SK-N-SH (cell line): ENCODE data around the gene FKRP. TPM values are rescaled to one million over a fixed set of nuclear protein-coding genes. Genes with fewer than 3 reads are reported as not detected.
A peak's percentile ranks its signal among the peaks of the same experiment; 100 is the strongest.

Source experiments
- CTCF ChIA-PET: fragments of 300-600, 350-600 bp; formaldehyde crosslinking; extraction: SDS; loops from one replicate; lab custom pipeline; 2021; lab: Yijun Ruan, JAX
- POLR2A ChIA-PET: fragments of 350-600 bp; sonication (Branson Sonifier 250); formaldehyde crosslinking; extraction: SDS; loops from one replicate; lab custom pipeline; 2020; ENCODE audit warnings: antibody characterized with exemption, inconsistent platforms; lab: Yijun Ruan, JAX
- DNase-seq: peaks from one replicate; pipeline ENCODE4 v3.0.0; 2012
- H2AFZ ChIP-seq: fragments of 200-600 bp; sonication (generic); 2 replicates; pipeline ENCODE4 v1.8.1; 2016; ENCODE audit warnings: antibody characterized with exemption, mild to moderate bottlenecking, low read depth
- H3F3A ChIP-seq: fragments of 200-600 bp; sonication (generic); replicated peaks from 2 replicates; pipeline ENCODE3; 2016; ENCODE audit warnings: antibody characterized with exemption, mild to moderate bottlenecking; ENCODE audit not compliant: insufficient read depth
- H3K27ac ChIP-seq, 2 experiments: fragments of 200-500 bp in 1 of 2; fragments of 200-600 bp in 1 of 2; sonication (Bioruptor generic) in 1 of 2; sonication (generic), shearing (Covaris generic) in 1 of 2; 2 replicates each; pipeline versions ENCODE4 v1.5.1 to v1.6.1; 2014 to 2016; ENCODE audit warnings: low read depth in 2 of 2, inconsistent platforms in 1 of 2, low read length in 1 of 2, mild to moderate bottlenecking in 1 of 2, mixed read lengths in 1 of 2
- H3K27me3 ChIP-seq: fragments of 200-600 bp; sonication (generic), shearing (Covaris generic); 2 replicates; pipeline ENCODE4 v1.6.1; 2016; ENCODE audit warnings: mixed run types; ENCODE audit not compliant: insufficient read depth
- H3K36me3 ChIP-seq, 2 experiments: fragments of 200-500 bp in 1 of 2; fragments of 200-600 bp in 1 of 2; sonication (Bioruptor generic) in 1 of 2; sonication (generic) in 1 of 2; replicated peaks in 1 of 2; 2 replicates each; pipeline versions ENCODE3 to v1.5.1; 2014 to 2016; ENCODE audit warnings: low read length in 1 of 2, mild to moderate bottlenecking in 1 of 2; ENCODE audit not compliant: insufficient read depth in 2 of 2, control insufficient read depth in 1 of 2
- H3K4me1 ChIP-seq, 2 experiments: fragments of 200-500 bp in 1 of 2; fragments of 200-600 bp in 1 of 2; sonication (Bioruptor generic) in 1 of 2; sonication (generic), shearing (Covaris generic) in 1 of 2; 2 replicates each; pipeline versions ENCODE4 v1.5.1 to v1.6.1; 2014 to 2016; ENCODE audit warnings: low read depth in 1 of 2, low read length in 1 of 2, mixed run types in 1 of 2; ENCODE audit not compliant: insufficient read depth in 2 of 2, control insufficient read depth in 1 of 2
- H3K4me2 ChIP-seq: fragments of 200-600 bp; sonication (generic), shearing (Covaris generic); 2 replicates; pipeline ENCODE4 v1.6.1; 2017; ENCODE audit warnings: mixed run types
- H3K4me3 ChIP-seq, 2 experiments: fragments of 200-500 bp in 1 of 2; fragments of 200-600 bp in 1 of 2; sonication (Bioruptor generic) in 1 of 2; sonication (generic), shearing (Covaris generic) in 1 of 2; 2 replicates each; pipeline versions ENCODE4 v1.5.1 to v1.8.1; 2014 to 2016; ENCODE audit warnings: low read depth in 2 of 2, inconsistent platforms in 1 of 2, low read length in 1 of 2, mild to moderate bottlenecking in 1 of 2, mixed read lengths in 1 of 2, moderate library complexity in 1 of 2
- H3K79me2 ChIP-seq: fragments of 200-600 bp; sonication (generic); 2 replicates; pipeline ENCODE4 v1.8.1; 2017; ENCODE audit warnings: mild to moderate bottlenecking; ENCODE audit not compliant: insufficient read depth
- H3K9ac ChIP-seq: fragments of 200-600 bp; sonication (generic); 2 replicates; pipeline ENCODE4 v1.6.1; 2017; ENCODE audit warnings: mixed run types
- H3K9me2 ChIP-seq: fragments of 200-600 bp; sonication (generic); 2 replicates; pipeline ENCODE4 v1.6.1; 2017; ENCODE audit warnings: mixed run types
- H3K9me3 ChIP-seq: fragments of 200-600 bp; sonication (generic); 2 replicates; pipeline ENCODE4 v1.6.1; 2017; ENCODE audit warnings: mixed run types, mild to moderate bottlenecking, moderate library complexity
- H4K20me1 ChIP-seq: fragments of 200-600 bp; sonication (generic); 2 replicates; pipeline ENCODE4 v1.6.1; 2017; ENCODE audit warnings: mild to moderate bottlenecking, mixed run types; ENCODE audit not compliant: insufficient read depth
- FOSL2 ChIP-seq: IDR thresholded peaks from 2 replicates; pipeline ENCODE4 v1.4.0; 2012; ENCODE audit warnings: low read depth, mild to moderate bottlenecking, moderate library complexity, borderline replicate concordance
- GABPA ChIP-seq: IDR thresholded peaks from 2 replicates; pipeline ENCODE4 v1.4.0; 2012; ENCODE audit warnings: low read depth, mild to moderate bottlenecking
- GATA2 ChIP-seq: sonication (generic); formaldehyde crosslinking; IDR thresholded peaks from 2 replicates; pipeline ENCODE4 v1.5.0; 2020; ENCODE audit warnings: mild to moderate bottlenecking, missing genetic modification reagents
- MXI1 ChIP-seq: IDR thresholded peaks from 2 replicates; pipeline ENCODE4 v1.6.1; 2012; ENCODE audit warnings: mild to moderate bottlenecking, low read depth, low read length, improper control_type of control experiment
- NFIC ChIP-seq: IDR thresholded peaks from 2 replicates; pipeline ENCODE4 v1.4.0; 2012; ENCODE audit warnings: borderline replicate concordance
- POLR2AphosphoS5 ChIP-seq: IDR thresholded peaks from 2 replicates; pipeline ENCODE4 v1.6.1; 2012; ENCODE audit warnings: low read depth, low read length
- SIN3A ChIP-seq: IDR thresholded peaks from 2 replicates; pipeline ENCODE4 v1.6.1; 2012; ENCODE audit warnings: low read depth, mild to moderate bottlenecking, low read length, moderate library complexity, borderline replicate concordance
- TCF12 ChIP-seq: IDR thresholded peaks from 2 replicates; pipeline ENCODE4 v1.4.0; 2012
- WGBS: methylation state at CpG from one replicate; pipeline ENCODE4 v1.1.6; 2017; ENCODE audit warnings: low lambda C conversion rate; 5-methylcytosine and 5-hydroxymethylcytosine counted together
- polyA plus RNA-seq, 3 experiments: library from polyadenylated mRNA; depleted of rRNA; stranded (reverse); fragments of >200 nt; gene quantifications; 2 replicates each; pipeline ENCODE4 v1.2.3, GENCODE V29; 2012
- TF ChIP-seq, protein P1 (sequence below): IDR thresholded peaks from 2 replicates; pipeline ENCODE4 v1.6.1; 2012; ENCODE audit warnings: mild to moderate bottlenecking, low read depth, low read length, moderate library complexity
- TF ChIP-seq, protein P2 (sequence below): IDR thresholded peaks from 2 replicates; pipeline ENCODE4 v1.4.0; 2012; ENCODE audit warnings: low read depth, borderline replicate concordance
- TF ChIP-seq, protein P3 (sequence below): IDR thresholded peaks from 2 replicates; pipeline ENCODE4; 2012
- TF ChIP-seq, protein P4 (sequence below): fragments of 200-600 bp; sonication (generic); IDR thresholded peaks from 2 replicates; pipeline ENCODE4 v1.6.1; 2017; ENCODE audit warnings: antibody characterized with exemption, mild to moderate bottlenecking, moderate library complexity
- TF ChIP-seq, protein P5 (sequence below): IDR thresholded peaks from 2 replicates; pipeline ENCODE4 v1.4.0; 2012; ENCODE audit warnings: low read depth

FKRP gene
- polyA plus RNA-seq, 1 of the 3 experiments (the other 2 are of a cell fraction): 37.3 TPM

DNA sequence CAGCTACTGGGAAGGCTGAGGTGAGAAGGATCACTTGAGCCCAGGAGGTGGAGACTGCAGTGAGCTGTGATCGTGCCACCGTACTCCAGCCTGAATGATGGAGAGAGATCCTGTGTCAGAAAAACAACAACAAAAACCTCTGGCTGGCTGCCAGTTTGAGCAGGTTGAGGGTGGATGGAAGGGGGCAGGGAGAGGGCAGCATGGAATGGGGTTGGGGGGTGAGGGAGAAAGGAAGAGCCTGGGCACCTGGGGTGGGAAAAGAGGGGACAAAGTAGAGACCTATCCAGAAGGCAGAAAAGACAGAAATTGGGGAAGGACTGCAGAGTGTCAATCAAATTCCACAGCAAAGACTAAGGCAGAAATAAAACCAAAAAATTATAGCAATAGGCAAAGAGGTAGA is 37.8 kb downstream of the FKRP start (continued):
- TF ChIP-seq, protein P1, sequence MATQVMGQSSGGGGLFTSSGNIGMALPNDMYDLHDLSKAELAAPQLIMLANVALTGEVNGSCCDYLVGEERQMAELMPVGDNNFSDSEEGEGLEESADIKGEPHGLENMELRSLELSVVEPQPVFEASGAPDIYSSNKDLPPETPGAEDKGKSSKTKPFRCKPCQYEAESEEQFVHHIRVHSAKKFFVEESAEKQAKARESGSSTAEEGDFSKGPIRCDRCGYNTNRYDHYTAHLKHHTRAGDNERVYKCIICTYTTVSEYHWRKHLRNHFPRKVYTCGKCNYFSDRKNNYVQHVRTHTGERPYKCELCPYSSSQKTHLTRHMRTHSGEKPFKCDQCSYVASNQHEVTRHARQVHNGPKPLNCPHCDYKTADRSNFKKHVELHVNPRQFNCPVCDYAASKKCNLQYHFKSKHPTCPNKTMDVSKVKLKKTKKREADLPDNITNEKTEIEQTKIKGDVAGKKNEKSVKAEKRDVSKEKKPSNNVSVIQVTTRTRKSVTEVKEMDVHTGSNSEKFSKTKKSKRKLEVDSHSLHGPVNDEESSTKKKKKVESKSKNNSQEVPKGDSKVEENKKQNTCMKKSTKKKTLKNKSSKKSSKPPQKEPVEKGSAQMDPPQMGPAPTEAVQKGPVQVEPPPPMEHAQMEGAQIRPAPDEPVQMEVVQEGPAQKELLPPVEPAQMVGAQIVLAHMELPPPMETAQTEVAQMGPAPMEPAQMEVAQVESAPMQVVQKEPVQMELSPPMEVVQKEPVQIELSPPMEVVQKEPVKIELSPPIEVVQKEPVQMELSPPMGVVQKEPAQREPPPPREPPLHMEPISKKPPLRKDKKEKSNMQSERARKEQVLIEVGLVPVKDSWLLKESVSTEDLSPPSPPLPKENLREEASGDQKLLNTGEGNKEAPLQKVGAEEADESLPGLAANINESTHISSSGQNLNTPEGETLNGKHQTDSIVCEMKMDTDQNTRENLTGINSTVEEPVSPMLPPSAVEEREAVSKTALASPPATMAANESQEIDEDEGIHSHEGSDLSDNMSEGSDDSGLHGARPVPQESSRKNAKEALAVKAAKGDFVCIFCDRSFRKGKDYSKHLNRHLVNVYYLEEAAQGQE: no peak
- no peak for TF ChIP-seq GATA2 (CRISPR knock-in tag)
- no peak for TF ChIP-seq MXI1
- TF ChIP-seq, protein P2, sequence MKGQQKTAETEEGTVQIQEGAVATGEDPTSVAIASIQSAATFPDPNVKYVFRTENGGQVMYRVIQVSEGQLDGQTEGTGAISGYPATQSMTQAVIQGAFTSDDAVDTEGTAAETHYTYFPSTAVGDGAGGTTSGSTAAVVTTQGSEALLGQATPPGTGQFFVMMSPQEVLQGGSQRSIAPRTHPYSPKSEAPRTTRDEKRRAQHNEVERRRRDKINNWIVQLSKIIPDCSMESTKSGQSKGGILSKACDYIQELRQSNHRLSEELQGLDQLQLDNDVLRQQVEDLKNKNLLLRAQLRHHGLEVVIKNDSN: no peak

DNA sequence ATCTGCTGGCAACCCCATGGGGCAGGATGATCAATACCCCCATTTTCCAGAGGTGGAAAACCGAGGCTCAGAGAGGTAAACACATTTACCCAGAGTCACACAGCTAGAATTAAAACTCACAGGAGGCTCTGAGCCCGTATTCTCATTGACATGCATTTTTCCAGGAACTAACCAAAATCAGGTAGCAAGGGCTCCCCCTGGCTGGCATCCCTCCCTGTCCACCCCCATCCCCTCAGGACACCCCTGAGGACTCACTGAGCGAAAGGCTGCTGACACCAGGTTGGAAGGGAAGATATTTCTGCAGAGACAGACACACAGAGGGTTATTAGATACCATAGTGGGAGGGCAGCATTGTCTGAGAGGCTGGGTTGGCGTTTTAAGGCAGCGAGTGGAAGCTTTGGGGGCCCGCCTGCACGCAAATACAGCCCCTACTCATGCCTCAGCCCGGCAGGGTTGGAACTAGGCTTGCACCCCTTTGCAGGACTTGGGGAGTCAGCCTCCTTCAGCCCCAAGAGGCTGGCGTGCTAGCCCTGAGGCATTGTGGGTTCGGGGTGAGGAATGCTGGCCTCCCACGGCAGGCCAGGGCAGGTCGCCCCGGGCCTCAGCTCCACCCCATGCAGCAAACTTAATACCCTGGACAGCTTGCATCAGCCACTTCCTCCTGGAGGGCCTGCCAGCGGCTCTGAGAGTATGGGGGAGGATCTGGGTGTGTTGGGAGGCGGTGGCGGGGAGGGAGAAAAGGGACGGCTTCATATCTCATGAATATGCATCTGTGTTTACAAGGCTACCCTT is 38.6 kb downstream of the FKRP start:
- Histone ChIP-seq H3K27ac (peak overlapping the region; percentile 50 to 92), H3K9me3 (no peaks in the 10 kb centered on the region), H3K4me1 (peaks cover 18 to 30% of the 10 kb centered on the region in 2 experiments; a peak in 3 of 4 replicates), H3K79me2 (peaks cover 75% of the 10 kb centered on the region), H3K27me3 (no peaks in the 10 kb centered on the region), H3K36me3 (peaks cover 8 to 33% of the 10 kb centered on the region in 2 experiments), H2AFZ (no peak overlapping the region), H3K4me3 (peak overlapping the region; percentile 23 to 58), H3K9me2 (no peaks in the 10 kb centered on the region), H3F3A (peaks cover 22% of the 10 kb centered on the region), H3K4me2 (peak overlapping the region; percentile 98), H3K9ac (peak overlapping the region; percentile 91; the same call in 1 of the 2 replicates), H4K20me1 (peaks cover 9% of the 10 kb centered on the region; the same call in 1 of the 2 replicates)
- DNase-seq: peak; percentile 64
- WGBS: 21% methylated on average over 14 of the region's 17 CpGs
- CTCF ChIA-PET: interaction anchor here (0.6 to 3.5 kb wide), 13 partner anchors 10 to 206 kb away, joined by 3 to 18 read pairs (median 4); partner anchors contain the start of gene DACT3
- TF ChIP-seq, protein P3, sequence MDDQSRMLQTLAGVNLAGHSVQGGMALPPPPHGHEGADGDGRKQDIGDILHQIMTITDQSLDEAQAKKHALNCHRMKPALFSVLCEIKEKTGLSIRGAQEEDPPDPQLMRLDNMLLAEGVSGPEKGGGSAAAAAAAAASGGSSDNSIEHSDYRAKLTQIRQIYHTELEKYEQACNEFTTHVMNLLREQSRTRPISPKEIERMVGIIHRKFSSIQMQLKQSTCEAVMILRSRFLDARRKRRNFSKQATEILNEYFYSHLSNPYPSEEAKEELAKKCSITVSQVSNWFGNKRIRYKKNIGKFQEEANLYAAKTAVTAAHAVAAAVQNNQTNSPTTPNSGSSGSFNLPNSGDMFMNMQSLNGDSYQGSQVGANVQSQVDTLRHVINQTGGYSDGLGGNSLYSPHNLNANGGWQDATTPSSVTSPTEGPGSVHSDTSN: no peak
- TF ChIP-seq FOSL2: no peak
- peak; percentile 19; the same call in 1 of the 2 replicates for TF ChIP-seq NFIC
- peak; percentile 30; the same call in 1 of the 2 replicates for TF ChIP-seq TCF12
- TF ChIP-seq, protein P4, sequence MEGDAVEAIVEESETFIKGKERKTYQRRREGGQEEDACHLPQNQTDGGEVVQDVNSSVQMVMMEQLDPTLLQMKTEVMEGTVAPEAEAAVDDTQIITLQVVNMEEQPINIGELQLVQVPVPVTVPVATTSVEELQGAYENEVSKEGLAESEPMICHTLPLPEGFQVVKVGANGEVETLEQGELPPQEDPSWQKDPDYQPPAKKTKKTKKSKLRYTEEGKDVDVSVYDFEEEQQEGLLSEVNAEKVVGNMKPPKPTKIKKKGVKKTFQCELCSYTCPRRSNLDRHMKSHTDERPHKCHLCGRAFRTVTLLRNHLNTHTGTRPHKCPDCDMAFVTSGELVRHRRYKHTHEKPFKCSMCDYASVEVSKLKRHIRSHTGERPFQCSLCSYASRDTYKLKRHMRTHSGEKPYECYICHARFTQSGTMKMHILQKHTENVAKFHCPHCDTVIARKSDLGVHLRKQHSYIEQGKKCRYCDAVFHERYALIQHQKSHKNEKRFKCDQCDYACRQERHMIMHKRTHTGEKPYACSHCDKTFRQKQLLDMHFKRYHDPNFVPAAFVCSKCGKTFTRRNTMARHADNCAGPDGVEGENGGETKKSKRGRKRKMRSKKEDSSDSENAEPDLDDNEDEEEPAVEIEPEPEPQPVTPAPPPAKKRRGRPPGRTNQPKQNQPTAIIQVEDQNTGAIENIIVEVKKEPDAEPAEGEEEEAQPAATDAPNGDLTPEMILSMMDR: peak; percentile 46
- TF ChIP-seq, protein P5, sequence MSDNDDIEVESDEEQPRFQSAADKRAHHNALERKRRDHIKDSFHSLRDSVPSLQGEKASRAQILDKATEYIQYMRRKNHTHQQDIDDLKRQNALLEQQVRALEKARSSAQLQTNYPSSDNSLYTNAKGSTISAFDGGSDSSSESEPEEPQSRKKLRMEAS: peak; percentile 86
- no peak for TF ChIP-seq POLR2AphosphoS5
- no peak for TF ChIP-seq SIN3A
- no peak for TF ChIP-seq GABPA
- POLR2A ChIA-PET: interaction anchor here (0.6 kb wide), 1 partner anchor 19 kb away, joined by 3 read pairs; no protein-coding TSS in a partner anchor
